LNCaP clone FGC (cell line): ENCODE measurements around the gene TRAF3IP1.
"Not testable (repeated sequence)": the region's sequence is repeated elsewhere in the genome, so short reads cannot be mapped to it uniquely, and the experiment has no call there.

ENCODE experiments used
- DNase-seq: peaks from one replicate; pipeline ENCODE4 v3.0.0-alpha.2; 2011; ENCODE audit warnings: low read depth
- H3K4me3 ChIP-seq: 2 replicates; pipeline ENCODE4 v1.5.1; 2011; ENCODE audit warnings: mild to moderate bottlenecking, low read depth, low read length, control low read depth
- CTCF ChIP-seq: IDR thresholded peaks from 2 replicates; pipeline ENCODE4 v1.5.1; 2012; ENCODE audit warnings: mild to moderate bottlenecking; ENCODE audit not compliant: control insufficient read depth, insufficient read depth; ENCODE audit errors: extremely low read depth

TRAF3IP1 gene

GRCh38 chr2:238304116-238304515 is 16.2 kb upstream of the TRAF3IP1 start:
- no peak for TF ChIP-seq CTCF
- H3K4me3 ChIP-seq, result no peak overlapping the region
- DNase-seq, result no peak

GRCh38 chr2:238305092-238305862 is 15.0 kb upstream of the TRAF3IP1 start:
- no peak for DNase-seq
- peak; percentile 17; the same call in 1 of the 2 replicates for TF ChIP-seq CTCF
- no peak overlapping the region for H3K4me3 ChIP-seq

- DNase-seq, result no peak
- no peak overlapping the region for H3K4me3 ChIP-seq
Observed at GRCh38 chr2:238305965-238306671, 14.2 kb upstream of the TRAF3IP1 start.

GRCh38 chr2:238306672-238306998 is 13.7 kb upstream of the TRAF3IP1 start:
- H3K4me3 ChIP-seq, result no peak overlapping the region
- DNase-seq, result no peak
- TF ChIP-seq CTCF, result no peak

More at GRCh38 chr2:238305965-238306671, 14.2 kb upstream of the TRAF3IP1 start:
- no peak for TF ChIP-seq CTCF

GRCh38 chr2:238308177-238308576 is 12.1 kb upstream of the TRAF3IP1 start:
- 0 out of 2 replicates have a peak, but pooled peaks have one; percentile 3 for TF ChIP-seq CTCF
- DNase-seq, result no peak
- no peak overlapping the region for H3K4me3 ChIP-seq

GRCh38 chr2:238310721-238311120 is 9.6 kb upstream of the TRAF3IP1 start:
- not testable (repeated sequence) for DNase-seq, H3K4me3 ChIP-seq

- DNase-seq, result no peak
- no peak overlapping the region for H3K4me3 ChIP-seq
- TF ChIP-seq CTCF, result no peak
Observed at GRCh38 chr2:238313289-238313990, 6.9 kb upstream of the TRAF3IP1 start.
